C1 segment of cervical spinal cord (tissue), 14 donors: Measurements from ENCODE around the gene OPCML.

ENCODE experiments used
- DNase-seq, 14 donors: peaks; one replicate each; lab custom pipeline; 2025; lab: John Stamatoyannopoulos, UW

OPCML gene

GRCh38 chr11:132504501-132505041, 1027.7 kb downstream of the OPCML start:
- DNase-seq = peak in 1 of 14 donors; percentile 73

- peak in 1 of 14 donors; percentile 62 for DNase-seq
Observed at GRCh38 chr11:132501356-132501755, 1030.9 kb downstream of the OPCML start.

GRCh38 chr11:132499661-132500060, 1032.6 kb downstream of the OPCML start:
- peak in 1 of 14 donors; percentile 64 for DNase-seq

GRCh38 chr11:132496341-132496740, 1036.0 kb downstream of the OPCML start:
- peak in 1 of 14 donors; percentile 31 for DNase-seq

- DNase-seq = no peak
Observed at GRCh38 chr11:132493801-132494200, 1038.5 kb downstream of the OPCML start.

GRCh38 chr11:132490978-132491377, 1041.3 kb downstream of the OPCML start:
- DNase-seq = no peak

GRCh38 chr11:132486060-132486459, 1046.2 kb downstream of the OPCML start:
- DNase-seq = no peak

GRCh38 chr11:132475026-132475425, 1057.3 kb downstream of the OPCML start:
- no peak for DNase-seq

GRCh38 chr11:132472411-132473172, 1059.7 kb downstream of the OPCML start:
- peak in 1 of 14 donors; percentile 79 for DNase-seq

- DNase-seq = no peak
Observed at GRCh38 chr11:132471466-132471865, 1060.8 kb downstream of the OPCML start.

GRCh38 chr11:132466983-132467382, 1065.3 kb downstream of the OPCML start:
- DNase-seq = no peak

GRCh38 chr11:132464939-132465338, 1067.4 kb downstream of the OPCML start:
- DNase-seq = no peak

- no peak for DNase-seq
Observed at GRCh38 chr11:132464003-132464342, 1068.3 kb downstream of the OPCML start.

GRCh38 chr11:132463295-132464002, 1068.9 kb downstream of the OPCML start:
- no peak for DNase-seq

GRCh38 chr11:132459736-132460135, 1072.6 kb downstream of the OPCML start:
- DNase-seq = no peak

- no peak for DNase-seq
Observed at GRCh38 chr11:132457445-132457844, 1074.9 kb downstream of the OPCML start.

- no peak for DNase-seq
Observed at GRCh38 chr11:132456751-132457328, 1075.5 kb downstream of the OPCML start.

- no peak for DNase-seq
Observed at GRCh38 chr11:132455044-132455443, 1077.3 kb downstream of the OPCML start.

GRCh38 chr11:132453406-132453805, 1078.9 kb downstream of the OPCML start:
- no peak for DNase-seq

GRCh38 chr11:132452616-132453015, 1079.7 kb downstream of the OPCML start:
- DNase-seq = no peak

GRCh38 chr11:132451942-132452601, 1080.2 kb downstream of the OPCML start:
- DNase-seq = no peak

GRCh38 chr11:132450631-132451030, 1081.7 kb downstream of the OPCML start:
- DNase-seq = no peak
